Upper lobe of right lung (tissue), 1 donor: ENCODE data around the gene STK11. TPM values are rescaled to one million over a fixed set of nuclear protein-coding genes. Genes with fewer than 3 reads are reported as not detected.

Experiments used
- ATAC-seq: fragments of 200-7000 bp; cut with Tn5 transposase; one replicate; pipeline ENCODE4 v1.9.1; 2020; ENCODE audit warnings: mild to moderate bottlenecking, moderate library complexity
- DNase-seq: peaks from one replicate; pipeline ENCODE4 v3.0.0-alpha.2; 2020
- H3K27ac ChIP-seq: fragments of 200-600 bp; one replicate; pipeline ENCODE4 v1.8.0; 2022
- H3K27me3 ChIP-seq: fragments of 200-600 bp; one replicate; pipeline ENCODE4 v1.8.0; 2022; ENCODE audit warnings: mild to moderate bottlenecking
- H3K36me3 ChIP-seq: fragments of 200-600 bp; one replicate; pipeline ENCODE4 v1.8.0; 2022
- H3K4me1 ChIP-seq: fragments of 200-600 bp; one replicate; pipeline ENCODE4 v1.8.0; 2022
- H3K4me3 ChIP-seq: fragments of 200-600 bp; one replicate; pipeline ENCODE4 v1.8.0; 2022; ENCODE audit warnings: mild to moderate bottlenecking
- H3K9me3 ChIP-seq: fragments of 200-600 bp; one replicate; pipeline ENCODE4 v1.8.0; 2022
- CTCF ChIP-seq: fragments of 200-600 bp; IDR thresholded peaks from one replicate; pipeline ENCODE4 v1.8.0; 2022; ENCODE audit warnings: antibody characterized with exemption
- intact Hi-C: fragments of 100-400 bp; cut with DNase I; formaldehyde crosslinking; loops from one replicate; pipeline ENCODE4 v1.11.0; 2022
- total RNA-seq: library from RNA; stranded (reverse); fragmentation: NEBNext Ultra II Directional; extraction: Animal tissue kit (Norgen Biotek cat#: 25700); gene quantifications from one replicate; pipeline ENCODE4 v1.2.1, GENCODE V29; 2021
- donor health status: DM: no; HTN: yes; CAD: no; lungs with severe emphysema.

The STK11 gene
- total RNA-seq, 1 donor from 2014 or later, result 51.8 TPM

GRCh38 chr19:1255186-1256161 is 49.9 kb downstream of the STK11 start:
- DNase-seq (no peak), ATAC-seq (no peak)
- H3K27me3 ChIP-seq, result no peaks in the 10 kb centered on the region
- no peaks in the 10 kb centered on the region for H3K9me3 ChIP-seq
- intact Hi-C loops, result no loop called here
- no peak for TF ChIP-seq CTCF
- H3K4me1 ChIP-seq, result peaks cover 64% of the 10 kb centered on the region
- no peak overlapping the region for H3K4me3 ChIP-seq
- peak overlapping the region; percentile 95 for H3K27ac ChIP-seq
- H3K36me3 ChIP-seq, result peaks cover 52% of the 10 kb centered on the region

- DNase-seq, result no peak
- Histone ChIP-seq H3K4me3 (no peak overlapping the region), H3K9me3 (no peaks in the 10 kb centered on the region), H3K36me3 (peaks cover 48% of the 10 kb centered on the region), H3K27ac (peak overlapping the region; percentile 95), H3K27me3 (no peaks in the 10 kb centered on the region), H3K4me1 (peaks cover 73% of the 10 kb centered on the region)
- intact Hi-C loops, result no loop called here
- no peak for TF ChIP-seq CTCF
- ATAC-seq, result no peak
These were observed 51.3 kb downstream of the STK11 start for GRCh38 chr19:1256646-1257474.

GRCh38 chr19:1257475-1258162 is 52.0 kb downstream of the STK11 start:
- intact Hi-C loops, result no loop called here
- Histone ChIP-seq H3K9me3 (no peaks in the 10 kb centered on the region), H3K27me3 (no peaks in the 10 kb centered on the region), H3K27ac (peak overlapping the region; percentile 95), H3K4me1 (peaks cover 81% of the 10 kb centered on the region), H3K36me3 (peaks cover 48% of the 10 kb centered on the region), H3K4me3 (no peak overlapping the region)
- DNase-seq, result no peak
- TF ChIP-seq CTCF, result no peak
- no peak for ATAC-seq

GRCh38 chr19:1258163-1258492 is 52.5 kb downstream of the STK11 start:
- ATAC-seq (no peak), DNase-seq (no peak)
- H3K27me3 ChIP-seq, result no peaks in the 10 kb centered on the region
- peak overlapping the region; percentile 95 for H3K27ac ChIP-seq
- no peaks in the 10 kb centered on the region for H3K9me3 ChIP-seq
- peaks cover 48% of the 10 kb centered on the region for H3K36me3 ChIP-seq
- intact Hi-C loops, result no loop called here
- H3K4me3 ChIP-seq, result peak overlapping the region; percentile 31
- peaks cover 85% of the 10 kb centered on the region for H3K4me1 ChIP-seq
- no peak for TF ChIP-seq CTCF

DNA sequence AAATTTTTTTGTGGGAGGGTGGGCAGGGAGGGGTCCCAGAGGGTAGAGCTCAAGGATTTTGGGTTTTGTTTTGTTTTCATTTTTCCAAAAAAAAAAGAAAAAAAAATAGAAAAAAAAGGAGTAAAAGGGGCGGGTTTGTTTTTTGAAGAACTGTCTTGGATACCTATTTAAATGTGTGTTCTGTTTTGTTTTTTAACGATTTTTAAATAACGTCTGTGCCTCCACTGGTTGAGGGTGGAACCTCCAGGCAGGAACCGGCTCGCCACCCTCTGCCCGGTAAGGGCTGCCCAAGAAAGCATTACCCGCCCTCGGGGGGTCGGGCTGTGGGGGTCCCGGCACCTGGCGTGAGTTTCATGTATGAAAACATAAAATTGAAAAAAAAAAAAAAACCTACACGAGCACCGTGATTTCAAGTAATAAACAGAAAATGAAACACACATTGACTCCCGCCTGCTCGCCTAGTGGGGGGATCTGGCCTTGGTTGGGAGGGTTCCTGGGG is 53.2 kb downstream of the STK11 start:
- Histone ChIP-seq H3K4me3 (peak overlapping the region; percentile 31), H3K9me3 (no peaks in the 10 kb centered on the region), H3K27me3 (no peaks in the 10 kb centered on the region), H3K27ac (peak overlapping the region; percentile 95), H3K4me1 (peaks cover 81% of the 10 kb centered on the region), H3K36me3 (peaks cover 46% of the 10 kb centered on the region)
- DNase-seq (no peak), ATAC-seq (no peak)
- TF ChIP-seq CTCF, result no peak
- intact Hi-C loops, result no loop called here
